Esophagus squamous epithelium (tissue), 5 donors: ENCODE measurements around the gene DNAJC4. TPM values are rescaled to one million over a fixed set of nuclear protein-coding genes. Genes with fewer than 3 reads are reported as not detected.

ENCODE experiments used
- DNase-seq: peaks from one replicate; lab custom pipeline; 2025; lab: John Stamatoyannopoulos, UW
- H3K27ac ChIP-seq, 4 donors: fragments of 200-600 bp; sonication (generic); one replicate each; pipeline ENCODE4 v1.5.1; 2016 to 2019; ENCODE audit warnings: mild to moderate bottlenecking in 1 of 4
- H3K27me3 ChIP-seq, 4 donors: fragments of 200-600 bp; sonication (generic); 1 replicate in 3 of 4; 2 replicates in 1 of 4; pipeline versions ENCODE4 v1.5.1 to v1.6.0; 2017 to 2021; ENCODE audit warnings: antibody characterized with exemption in 1 of 4
- H3K36me3 ChIP-seq, 3 donors: fragments of 200-600 bp; sonication (generic); one replicate each; pipeline ENCODE4 v1.5.1; 2016 to 2019
- H3K4me1 ChIP-seq, 3 donors: fragments of 200-600 bp; sonication (generic); one replicate each; pipeline ENCODE4 v1.5.1; 2017 to 2019
- H3K4me3 ChIP-seq, 4 donors: fragments of 200-600 bp; sonication (generic); 1 replicate in 3 of 4; 2 replicates in 1 of 4; pipeline ENCODE4 v1.5.1; 2016 to 2019; ENCODE audit warnings: mild to moderate bottlenecking in 2 of 4, moderate library complexity in 1 of 4
- H3K9me3 ChIP-seq, 3 donors: fragments of 200-600 bp; sonication (generic); one replicate each; pipeline ENCODE4 v1.5.1; 2016 to 2019
- CTCF ChIP-seq, 6 experiments: fragments of 450-650 bp in 4 of 6; fragments of 200-600 bp in 2 of 6; sonication (generic) in 2 of 6; IDR thresholded peaks; one replicate each; pipeline ENCODE4 v1.5.1; 2016 to 2019; ENCODE audit warnings: antibody characterized with exemption in 6 of 6, mild to moderate bottlenecking in 4 of 6, moderate library complexity in 4 of 6
- POLR2A ChIP-seq, 4 donors: fragments of 450-650 bp; IDR thresholded peaks; one replicate each; pipeline ENCODE4 v1.6.1; 2017; ENCODE audit warnings: antibody characterized with exemption in 4 of 4, mild to moderate bottlenecking in 4 of 4, moderate library complexity in 3 of 4
- WGBS, 2 donors: methylation state at CpG; one replicate each; pipeline ENCODE4 v1.1.5; 2018; 5-methylcytosine and 5-hydroxymethylcytosine counted together
- intact Hi-C: fragments of 100-400 bp; cut with DNase I; formaldehyde crosslinking; loops from one replicate; pipeline ENCODE4 v1.15.0; 2022
- total RNA-seq, 4 donors: library from RNA; depleted of rRNA; stranded (reverse); fragments of >200 nt; gene quantifications; one replicate each; pipeline ENCODE4 v1.1.0, GENCODE V29; 2016
- donor health status: DM: yes; HTN: yes; CAD: no.

Gene DNAJC4
- total RNA-seq, 4 donors from 2014 or later = 8.9 to 27.1 (median 16.8) TPM

DNA sequence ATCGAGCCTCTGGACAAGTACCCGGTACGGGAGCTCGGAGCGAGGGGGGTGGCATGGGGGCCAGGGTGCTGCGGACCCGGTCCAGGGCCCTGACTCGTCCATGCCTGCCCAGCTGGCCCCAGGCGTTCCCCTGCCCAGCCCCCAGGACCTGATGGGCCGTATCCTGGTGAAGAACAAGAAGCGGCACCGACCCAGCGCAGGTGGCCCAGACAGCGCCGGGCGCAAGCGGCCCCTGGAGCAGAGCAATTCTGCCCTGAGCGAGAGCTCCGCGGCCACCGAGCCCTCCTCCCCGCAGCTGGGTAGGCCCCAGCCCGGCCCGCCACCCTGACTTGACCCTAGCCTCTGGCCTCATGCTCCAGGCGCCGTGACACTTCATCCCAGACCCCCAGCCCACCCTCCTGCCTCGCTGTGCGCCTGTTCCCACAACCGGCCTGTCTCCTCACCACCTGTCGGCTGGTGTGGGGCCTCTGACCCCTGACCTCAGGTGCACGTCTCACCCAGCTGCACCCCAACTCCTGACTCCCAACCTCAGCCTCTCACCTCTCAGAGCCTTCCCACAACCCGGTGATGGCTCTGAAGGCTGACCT, 28.7 kb downstream of the DNAJC4 start:
- 88 to 90% methylated on average over 15 to 19 of the region's 32 CpGs for WGBS, 2 donors
- no peak for TF ChIP-seq CTCF (IDR thresholded peaks at IDR 0.05)
- TF ChIP-seq POLR2A (IDR thresholded peaks at IDR 0.05) = no peak
- intact Hi-C loops = no loop called here
- no peaks in the 10 kb centered on the region for H3K27me3 ChIP-seq
- H3K9me3 ChIP-seq = no peaks in the 10 kb centered on the region
- H3K36me3 ChIP-seq = peaks cover 51 to 100% (median 59%) of the 10 kb centered on the region in 3 donors
- no peak for DNase-seq
- peaks cover 0 to 24% (median 1%) of the 10 kb centered on the region in 3 donors for H3K4me1 ChIP-seq
- no peak overlapping the region for H3K27ac ChIP-seq
- H3K4me3 ChIP-seq = no peak overlapping the region

DNA sequence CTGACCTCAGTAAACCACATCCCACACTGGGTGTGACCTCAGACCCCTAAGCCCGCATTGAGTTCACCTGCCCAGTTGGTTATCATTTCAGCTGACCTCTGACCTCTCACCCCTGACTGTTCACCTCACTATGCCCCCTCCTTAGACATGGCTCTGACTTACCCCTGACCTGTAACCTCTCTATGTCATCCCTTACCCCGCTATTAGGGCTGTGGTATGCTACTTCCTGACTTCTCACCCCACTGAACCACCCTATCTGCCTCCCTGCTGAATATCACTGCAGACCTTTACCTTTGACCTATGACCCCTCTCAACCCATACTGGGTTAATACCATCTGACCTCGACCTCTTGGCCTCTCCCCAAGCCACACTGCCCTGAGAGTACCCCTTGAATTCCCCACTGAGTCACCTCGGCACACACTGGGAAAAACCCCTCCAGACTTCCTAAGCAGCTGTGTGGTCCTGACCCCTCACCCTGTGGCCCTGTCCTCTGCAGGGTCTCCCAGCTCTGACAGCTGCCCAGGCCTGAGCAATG, 29.3 kb downstream of the DNAJC4 start:
- Histone ChIP-seq H3K4me1 (peaks cover 0 to 20% (median 0%) of the 10 kb centered on the region in 3 donors), H3K36me3 (peaks cover 54 to 100% (median 60%) of the 10 kb centered on the region in 3 donors), H3K4me3 (no peak overlapping the region), H3K27me3 (no peaks in the 10 kb centered on the region), H3K9me3 (no peaks in the 10 kb centered on the region), H3K27ac (no peak overlapping the region)
- no peak for TF ChIP-seq POLR2A (IDR thresholded peaks at IDR 0.05)
- TF ChIP-seq CTCF (IDR thresholded peaks at IDR 0.05) = no peak
- 73 to 77% methylated on average over 3 to 4 of the region's 4 CpGs for WGBS, 2 donors
- DNase-seq = no peak
- intact Hi-C loops = no loop called here

DNA sequence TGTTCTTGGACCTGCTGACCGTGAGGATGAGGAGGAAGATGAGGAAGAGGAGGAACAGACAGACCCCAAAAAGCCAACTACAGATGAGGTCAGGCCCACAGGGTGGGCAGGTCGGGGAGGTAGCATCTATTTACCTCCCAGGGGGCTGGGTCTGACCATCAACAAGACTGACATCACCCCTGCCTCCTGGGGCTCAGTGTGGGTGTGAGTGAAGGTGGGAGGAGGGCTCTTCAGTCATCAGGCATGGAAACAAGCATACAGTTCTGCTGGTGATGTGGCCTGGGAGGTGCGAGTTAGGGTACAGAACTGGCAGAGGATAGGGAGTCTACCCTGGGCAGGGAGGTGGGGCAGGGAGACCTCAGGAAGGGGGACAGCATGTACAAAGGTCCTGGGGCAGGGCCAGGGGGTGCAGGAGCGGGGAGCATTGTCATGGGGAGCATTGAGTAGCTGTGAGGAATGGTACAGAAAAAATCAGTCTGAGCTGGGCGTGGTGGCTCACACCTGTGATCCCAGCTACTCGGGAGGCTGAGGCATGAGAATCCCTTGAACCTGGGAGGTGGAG, 29.9 kb downstream of the DNAJC4 start:
- intact Hi-C loops = no loop called here
- Histone ChIP-seq H3K27ac (no peak overlapping the region), H3K4me1 (peaks cover 0 to 20% (median 0%) of the 10 kb centered on the region in 3 donors), H3K4me3 (no peak overlapping the region), H3K9me3 (no peaks in the 10 kb centered on the region), H3K36me3 (peaks cover 56 to 100% (median 59%) of the 10 kb centered on the region in 3 donors), H3K27me3 (no peaks in the 10 kb centered on the region)
- WGBS, 2 donors = 76 to 93% methylated on average over 5 to 6 of the region's 6 CpGs
- DNase-seq = no peak
- TF ChIP-seq POLR2A (IDR thresholded peaks at IDR 0.05) (no peak), CTCF (IDR thresholded peaks at IDR 0.05) (no peak)

GRCh38 chr11:64261556-64262080, 31.3 kb downstream of the DNAJC4 start:
- DNase-seq = no peak
- H3K36me3 ChIP-seq = peaks cover 51 to 100% (median 55%) of the 10 kb centered on the region in 3 donors
- intact Hi-C loops = no loop called here

More at GRCh38 chr11:64261556-64262080, 31.3 kb downstream of the DNAJC4 start:
- 88 to 94% methylated on average over 4 to 5 of the region's 18 CpGs for WGBS, 2 donors
- no peak for TF ChIP-seq CTCF (IDR thresholded peaks at IDR 0.05)
- TF ChIP-seq POLR2A (IDR thresholded peaks at IDR 0.05) = no peak
- Histone ChIP-seq H3K4me1 (peaks cover under 1 to 17% (median 2%) of the 10 kb centered on the region in 3 donors), H3K27me3 (no peaks in the 10 kb centered on the region), H3K4me3 (no peak overlapping the region), H3K9me3 (no peaks in the 10 kb centered on the region), H3K27ac (no peak overlapping the region)
